T-cell (primary cell): ENCODE results near the gene KDM1A. TPM values are rescaled to one million over a fixed set of nuclear protein-coding genes. Genes with fewer than 3 reads are reported as not detected.

ENCODE experiments used
- ATAC-seq, 4 experiments: fragments of 200-7000 bp in 3 of 4; fragments of 150-1000 bp in 1 of 4; cut with Tn5 transposase; replicated peaks in 1 of 4; 1 replicate in 3 of 4; 2 replicates in 1 of 4; pipeline ENCODE4 v1.10.0; 2021; ENCODE audit warnings: moderate library complexity in 3 of 4, mild to moderate bottlenecking in 2 of 4, moderate number of reproducible peaks in 1 of 4
- CTCF ChIA-PET, 2 donors: fragments of 300-600 bp; sonication (Branson Sonifier 250); formaldehyde crosslinking; loops; one replicate each; lab custom pipeline; 2022; ENCODE audit warnings: antibody characterized with exemption in 2 of 2; lab: Charles Lee
- POLR2A ChIA-PET, 2 donors: fragments of 300-600 bp; sonication (Branson Sonifier 250); formaldehyde crosslinking; loops; one replicate each; lab custom pipeline; 2022; ENCODE audit warnings: antibody characterized with exemption in 2 of 2; lab: Charles Lee
- DNase-seq, 35 experiments: peaks; one replicate each; pipeline versions ENCODE4 v3.0.0 to v3.0.0-alpha.2; 2013 to 2023
- H3K27ac ChIP-seq: one replicate; pipeline ENCODE4 v1.5.1; 2013; ENCODE audit warnings: low read length
- H3K27me3 ChIP-seq, 2 experiments: replicated peaks in 1 of 2; 1 replicate in 1 of 2; 2 replicates in 1 of 2; pipeline versions ENCODE4 v1.6.1 to v1.7.0; 2013; ENCODE audit warnings: low read length in 1 of 2, mixed read lengths in 1 of 2; ENCODE audit not compliant: control insufficient read depth in 2 of 2, insufficient read depth in 2 of 2; ENCODE audit errors: extremely low read depth in 1 of 2
- H3K36me3 ChIP-seq, 2 donors: 1 replicate in 1 of 2; 2 replicates in 1 of 2; pipeline versions ENCODE4 v1.6.1 to v1.7.0; 2013; ENCODE audit warnings: low read length in 1 of 2; ENCODE audit not compliant: control insufficient read depth in 2 of 2, insufficient read depth in 1 of 2; ENCODE audit errors: extremely low read depth in 1 of 2
- H3K4me1 ChIP-seq, 2 experiments: 1 replicate in 1 of 2; 2 replicates in 1 of 2; pipeline versions ENCODE4 v1.6.1 to v1.7.0; 2013; ENCODE audit warnings: low read length in 2 of 2, mixed read lengths in 1 of 2; ENCODE audit not compliant: insufficient read depth in 2 of 2, control insufficient read depth in 1 of 2; ENCODE audit errors: extremely low read depth in 1 of 2
- H3K4me3 ChIP-seq, 2 donors: 1 replicate in 1 of 2; 2 replicates in 1 of 2; pipeline versions ENCODE4 v1.5.1 to v1.7.0; 2013; ENCODE audit warnings: mild to moderate bottlenecking in 2 of 2, low read length in 1 of 2, moderate library complexity in 1 of 2; ENCODE audit not compliant: control insufficient read depth in 1 of 2; ENCODE audit errors: extremely low read depth in 1 of 2
- H3K9me3 ChIP-seq: 2 replicates; pipeline ENCODE4 v1.7.0; 2013
- H3K27ac Mint-ChIP-seq, 2 donors: one replicate each; pipeline ENCODE4 v1.8.0; 2020 to 2021; ENCODE audit warnings: mild to moderate bottlenecking in 2 of 2, mixed read lengths in 2 of 2
- H3K27me3 Mint-ChIP-seq, 2 donors: one replicate each; pipeline ENCODE4 v1.8.0; 2021 to 2022; ENCODE audit warnings: mixed read lengths in 2 of 2
- H3K36me3 Mint-ChIP-seq: one replicate; pipeline ENCODE4 v1.8.0; 2021; ENCODE audit warnings: mixed read lengths
- H3K4me1 Mint-ChIP-seq, 3 donors: one replicate each; pipeline ENCODE4 v1.8.0; 2020 to 2022; ENCODE audit warnings: mixed read lengths in 3 of 3, mild to moderate bottlenecking in 1 of 3
- H3K4me3 Mint-ChIP-seq, 3 donors: one replicate each; pipeline ENCODE4 v1.8.0; 2020 to 2022; ENCODE audit warnings: mild to moderate bottlenecking in 3 of 3, mixed read lengths in 3 of 3, moderate library complexity in 3 of 3
- H3K9me3 Mint-ChIP-seq, 3 donors: one replicate each; pipeline ENCODE4 v1.8.0; 2020 to 2022; ENCODE audit warnings: mixed read lengths in 3 of 3
- WGBS: methylation state at CpG from one replicate; pipeline ENCODE4 v1.1.5; 2013; ENCODE audit warnings: missing lambda C conversion rate; ENCODE audit not compliant: insufficient coverage; 5-methylcytosine and 5-hydroxymethylcytosine counted together
- total RNA-seq, 35 experiments: library from RNA in 6 of 35; stranded (reverse) in 6 of 35; fragments of 120-200 nt in 1 of 35; gene quantifications; one replicate each; pipeline versions ENCODE4 v1.2.1 to v1.2.4 and lab custom pipeline; 2013 to 2026

Gene KDM1A
- total RNA-seq, 5 donors from 2014 or later (not counting 1 experiment from before 2014, with no cell fraction given) = 40.8 to 49.3 (median 45.9) TPM

DNA sequence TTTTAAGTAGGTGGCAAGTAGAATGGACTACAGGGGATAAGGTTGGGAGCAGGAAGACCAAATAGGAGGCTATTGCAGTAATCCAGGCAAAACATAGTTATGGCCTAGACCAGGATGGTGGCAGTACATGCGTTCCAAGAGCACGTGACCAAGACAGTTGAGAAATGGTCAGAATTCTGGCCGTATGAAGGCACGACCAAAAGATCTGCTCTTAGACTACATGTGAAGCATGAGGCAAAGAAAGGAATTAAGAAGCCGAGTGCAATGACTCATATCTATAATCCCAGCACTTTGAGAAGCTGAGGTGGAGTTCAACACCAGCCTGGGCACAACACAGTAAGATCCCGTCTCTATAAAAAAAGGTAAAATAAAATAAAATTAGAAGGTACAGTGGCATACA is 78.0 kb downstream of the KDM1A start:
- H3K4me1 ChIP-seq = peaks cover 8 to 16% of the 10 kb centered on the region in 2 experiments
- ChIA-PET CTCF (interaction anchor here (0.6 to 9.0 kb wide), 2 partner anchors 87 to 88 kb away, joined by 3 to 281 read pairs; no protein-coding TSS in a partner anchor), POLR2A (no interaction called here)
- H3K27me3 Mint-ChIP-seq = no peaks in the 10 kb centered on the region
- peaks cover 0 to 19% of the 10 kb centered on the region in 2 donors for H3K36me3 ChIP-seq
- DNase-seq = no peak
- H3K4me3 Mint-ChIP-seq = no peak overlapping the region
- no peak overlapping the region for H3K4me3 ChIP-seq
- H3K27me3 ChIP-seq = no peaks in the 10 kb centered on the region
- H3K27ac Mint-ChIP-seq = no peak overlapping the region
- no peaks in the 10 kb centered on the region for H3K9me3 Mint-ChIP-seq
- 100% methylated on average over 2 of the region's 6 CpGs for WGBS
- ATAC-seq = no peak
- peaks cover 31 to 41% (median 39%) of the 10 kb centered on the region in 3 donors for H3K4me1 Mint-ChIP-seq
- no peaks in the 10 kb centered on the region for H3K9me3 ChIP-seq
- H3K36me3 Mint-ChIP-seq = peaks cover 15% of the 10 kb centered on the region
- no peak overlapping the region for H3K27ac ChIP-seq

DNA sequence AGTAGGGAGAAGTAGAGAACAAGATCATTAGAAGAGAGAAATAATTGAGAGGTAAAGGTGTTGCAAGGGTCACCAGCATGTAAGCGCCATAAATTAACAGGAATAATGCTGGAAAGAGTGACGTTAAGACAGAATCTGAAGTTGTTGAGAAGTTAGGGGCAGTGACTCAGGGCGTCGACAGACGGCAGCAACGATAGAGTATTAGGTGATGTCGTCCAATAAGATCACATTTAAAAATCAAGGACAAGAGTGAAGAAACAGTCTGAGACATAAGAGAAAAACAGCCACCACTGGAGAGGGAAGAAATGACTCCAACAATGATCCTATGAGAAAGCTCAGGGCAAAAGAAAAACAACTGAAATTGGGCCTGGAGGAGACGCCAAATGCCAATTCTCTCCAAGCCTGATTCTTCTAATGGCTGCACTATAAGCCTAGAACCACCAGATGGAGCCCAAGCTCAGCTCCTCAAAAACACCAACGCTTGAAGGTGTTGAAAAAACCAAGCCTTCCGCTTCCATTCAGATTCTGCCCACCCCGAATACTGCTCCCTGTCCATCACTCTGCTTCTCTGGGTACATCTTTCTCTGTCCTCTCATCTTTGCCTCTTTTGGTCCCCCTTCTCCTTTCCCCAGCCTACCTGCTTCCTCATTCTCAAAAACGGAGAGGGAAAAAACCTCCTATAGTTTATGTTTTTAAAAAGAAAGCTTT is 79.3 kb downstream of the KDM1A start:
- no peaks in the 10 kb centered on the region for H3K9me3 Mint-ChIP-seq
- H3K4me1 Mint-ChIP-seq = peaks cover 40 to 53% (median 50%) of the 10 kb centered on the region in 3 donors
- Histone ChIP-seq H3K27me3 (no peaks in the 10 kb centered on the region), H3K27ac (no peak overlapping the region), H3K36me3 (peaks cover 0 to 6% of the 10 kb centered on the region in 2 donors), H3K4me1 (peaks cover 8 to 23% of the 10 kb centered on the region in 2 experiments), H3K9me3 (no peaks in the 10 kb centered on the region), H3K4me3 (no peak overlapping the region)
- H3K27ac Mint-ChIP-seq = peak overlapping the region; percentile 25 to 43
- ATAC-seq = peak; percentile 45 to 64 (median 46)
- 39% methylated on average over 7 of the region's 12 CpGs for WGBS
- ChIA-PET POLR2A (interaction anchor here (0.6 to 2.1 kb wide), 3 partner anchors 21 to 86 kb away, joined by 3 to 10 read pairs (median 4); no protein-coding TSS in a partner anchor), CTCF (interaction anchor here (0.5 to 9.0 kb wide), 18 partner anchors 9 to 441 kb away, joined by 3 to 281 read pairs (median 4); no protein-coding TSS in a partner anchor)
- DNase-seq = peak; percentile 28 to 86 (median 53)
- peaks cover 6% of the 10 kb centered on the region for H3K36me3 Mint-ChIP-seq
- peak overlapping the region in 1 of 3 donors; percentile 18 for H3K4me3 Mint-ChIP-seq
- H3K27me3 Mint-ChIP-seq = no peaks in the 10 kb centered on the region

DNA sequence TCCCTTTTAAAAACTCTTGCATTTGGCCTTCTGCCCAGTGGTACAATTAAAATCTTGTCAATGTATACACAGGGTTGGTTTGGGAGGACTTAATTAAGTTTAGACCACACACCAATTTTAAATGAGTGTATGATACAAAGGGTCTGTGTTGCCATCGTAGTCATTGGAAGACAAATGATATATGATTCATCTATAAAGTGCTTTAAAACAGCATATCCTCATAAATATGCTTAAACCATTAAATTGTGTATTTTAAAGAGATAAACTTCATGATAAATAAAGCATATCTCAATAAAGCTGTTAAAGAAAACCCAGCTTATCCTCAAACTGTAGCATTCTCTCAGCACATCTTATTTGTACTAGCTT is 79.9 kb downstream of the KDM1A start:
- no peak for DNase-seq
- no peak overlapping the region for H3K27ac ChIP-seq

GRCh38 chr1:23100074-23100748 is 80.9 kb downstream of the KDM1A start:
- peaks cover 41 to 60% (median 53%) of the 10 kb centered on the region in 3 donors for H3K4me1 Mint-ChIP-seq

More for the DNA sequence above, 79.9 kb downstream of the KDM1A start:
- ChIA-PET POLR2A (interaction anchor here (0.5 to 2.1 kb wide), 4 partner anchors 20 to 85 kb away, joined by 4 to 10 read pairs (median 6); no protein-coding TSS in a partner anchor), CTCF (interaction anchor here (0.5 to 9.0 kb wide), 15 partner anchors 10 to 440 kb away, joined by 3 to 281 read pairs (median 4); no protein-coding TSS in a partner anchor)
- Mint-ChIP-seq H3K9me3 (no peaks in the 10 kb centered on the region), H3K4me3 (no peak overlapping the region), H3K27ac (no peak overlapping the region), H3K36me3 (peaks cover under 1% of the 10 kb centered on the region), H3K4me1 (peaks cover 41 to 53% (median 50%) of the 10 kb centered on the region in 3 donors), H3K27me3 (no peaks in the 10 kb centered on the region)
- Histone ChIP-seq H3K4me1 (peaks cover 10 to 27% of the 10 kb centered on the region in 2 experiments), H3K4me3 (no peak overlapping the region), H3K9me3 (no peaks in the 10 kb centered on the region), H3K27me3 (no peaks in the 10 kb centered on the region), H3K36me3 (peaks cover 0 to 1% of the 10 kb centered on the region in 2 donors)
- no peak for ATAC-seq
- WGBS = no CpG with 5 or more reads among the region's 1 CpG

DNA sequence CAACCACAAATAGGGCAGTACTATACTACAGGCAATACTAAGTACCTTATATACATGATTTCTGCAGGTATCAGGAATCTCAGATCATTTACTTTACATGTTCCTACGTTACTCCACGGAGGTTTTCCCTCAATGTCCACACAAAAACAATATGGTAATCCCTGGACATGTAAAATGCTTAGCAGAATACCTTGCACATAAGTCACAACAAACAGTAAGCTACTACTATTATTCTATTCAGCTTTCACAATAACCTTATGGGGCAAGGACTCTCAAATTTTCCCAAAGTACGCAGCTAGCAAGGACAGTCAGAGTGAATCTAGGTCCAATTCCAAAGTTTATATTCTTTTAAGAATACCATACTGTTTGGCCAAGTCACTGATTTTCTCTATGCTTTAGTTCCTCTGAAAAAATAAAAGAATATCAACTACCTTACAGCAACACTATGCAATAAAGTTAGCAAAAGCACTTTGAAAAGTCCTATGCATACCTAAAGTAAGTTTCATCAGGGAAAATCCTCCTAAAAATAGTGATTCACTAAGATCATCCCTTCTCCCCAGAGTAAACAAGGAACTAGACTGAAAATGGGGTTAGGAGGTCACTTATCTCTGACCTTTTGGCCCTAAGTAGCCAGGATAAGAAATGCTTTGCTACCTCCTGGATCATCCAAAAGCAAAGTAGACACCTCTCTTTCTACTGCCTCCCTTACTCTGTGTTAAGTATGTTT is 82.0 kb downstream of the KDM1A start:
- 97% methylated on average over 3 of the region's 3 CpGs for WGBS
- Histone ChIP-seq H3K36me3 (no peaks in the 10 kb centered on the region), H3K27me3 (no peaks in the 10 kb centered on the region), H3K4me1 (peaks cover 10 to 29% of the 10 kb centered on the region in 2 experiments), H3K4me3 (no peak overlapping the region), H3K27ac (peak overlapping the region; percentile 72), H3K9me3 (no peaks in the 10 kb centered on the region)
- DNase-seq = no peak
- no peaks in the 10 kb centered on the region for H3K27me3 Mint-ChIP-seq
- peaks cover 5% of the 10 kb centered on the region for H3K36me3 Mint-ChIP-seq
- POLR2A ChIA-PET = interaction anchor here in 1 of 2 donors (1.0 kb wide), 1 partner anchor 67 kb away, joined by 5 read pairs; the partner anchor contains the start of gene LUZP1
- no peak for ATAC-seq
- H3K4me1 Mint-ChIP-seq = peaks cover 41 to 64% (median 53%) of the 10 kb centered on the region in 3 donors
- no peaks in the 10 kb centered on the region for H3K9me3 Mint-ChIP-seq
- CTCF ChIA-PET = interaction anchor here (0.7 to 9.0 kb wide), 8 partner anchors 7 to 84 kb away, joined by 3 to 281 read pairs (median 6); no protein-coding TSS in a partner anchor
- no peak overlapping the region for H3K4me3 Mint-ChIP-seq
- H3K27ac Mint-ChIP-seq = peak overlapping the region; percentile 49 to 84

More at GRCh38 chr1:23100074-23100748, 80.9 kb downstream of the KDM1A start:
- Histone ChIP-seq H3K4me3 (no peak overlapping the region), H3K9me3 (no peaks in the 10 kb centered on the region), H3K27me3 (no peaks in the 10 kb centered on the region), H3K4me1 (peaks cover 10 to 29% of the 10 kb centered on the region in 2 experiments), H3K36me3 (no peaks in the 10 kb centered on the region), H3K27ac (peak overlapping the region; percentile 37)
- ATAC-seq = peak; percentile 52 to 77 (median 65)
- Mint-ChIP-seq H3K9me3 (no peaks in the 10 kb centered on the region), H3K36me3 (peaks cover 3% of the 10 kb centered on the region), H3K27ac (peak overlapping the region; percentile 49 to 84), H3K4me3 (peak overlapping the region in 1 of 3 donors; percentile 18), H3K27me3 (no peaks in the 10 kb centered on the region)
- no CpG with 5 or more reads among the region's 3 CpGs for WGBS
- peak in 29 of 35 experiments; percentile 13 to 60 (median 31) for DNase-seq
- CTCF ChIA-PET = interaction anchor here (0.6 to 9.0 kb wide), 11 partner anchors 8 to 537 kb away, joined by 3 to 281 read pairs (median 7); no protein-coding TSS in a partner anchor
- POLR2A ChIA-PET = interaction anchor here (0.6 to 2.1 kb wide), 4 partner anchors 19 to 84 kb away, joined by 3 to 21 read pairs (median 8); partner anchors contain the start of gene LUZP1 (in 1 of the 2)
